ENCODE data around the gene TNFSF9.
"Not testable (repeated sequence)": the region's sequence is repeated elsewhere in the genome, so short reads cannot be mapped to it uniquely, and the experiment has no call there.

DNA sequence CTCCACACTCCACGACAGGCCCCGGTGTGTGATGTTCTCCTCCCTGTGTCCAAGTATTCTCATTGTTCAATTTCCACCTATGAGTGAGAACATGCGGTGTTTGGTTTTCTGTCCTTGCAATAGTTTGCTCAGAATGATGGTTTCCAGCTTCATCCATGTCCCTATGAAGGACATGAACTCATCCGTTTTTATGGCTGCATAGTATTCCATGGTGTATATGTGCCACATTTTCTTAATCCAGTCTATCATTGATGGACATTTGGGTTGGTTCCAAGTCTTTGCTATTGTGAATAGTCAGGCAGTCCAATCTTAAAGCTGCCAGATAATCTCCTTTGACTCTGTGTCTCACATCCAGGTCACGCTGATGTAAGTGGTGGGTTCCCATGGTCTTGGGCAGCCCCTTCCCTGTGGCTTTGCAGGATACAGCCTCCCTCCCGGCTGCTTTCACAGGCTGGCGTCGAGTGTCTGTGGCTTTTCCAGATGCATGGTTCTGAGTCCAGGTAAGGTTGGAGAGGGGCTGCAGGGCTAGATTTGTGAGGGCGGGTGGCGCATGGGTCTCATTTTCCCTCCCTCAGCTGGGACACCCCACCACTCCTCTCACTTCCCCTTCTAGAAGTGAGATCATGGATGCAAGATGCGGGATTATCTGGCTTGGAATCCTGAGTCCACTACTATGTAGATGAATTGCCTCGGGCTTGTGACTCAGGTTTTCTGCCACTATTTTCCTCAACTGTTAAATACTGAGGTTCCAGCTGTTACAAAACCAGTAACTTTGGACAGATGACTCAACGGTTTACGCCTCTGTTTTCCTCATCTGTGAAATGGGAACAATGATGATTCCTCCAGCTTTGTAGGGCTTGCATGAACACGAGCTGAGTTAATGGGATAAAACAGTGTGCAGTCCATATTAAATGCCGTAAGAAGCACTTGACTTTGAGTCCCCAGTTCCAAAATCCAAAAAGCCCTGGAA lies 52.0 kb downstream of the TNFSF9 start:
- TF ChIP-seq, protein P1, sequence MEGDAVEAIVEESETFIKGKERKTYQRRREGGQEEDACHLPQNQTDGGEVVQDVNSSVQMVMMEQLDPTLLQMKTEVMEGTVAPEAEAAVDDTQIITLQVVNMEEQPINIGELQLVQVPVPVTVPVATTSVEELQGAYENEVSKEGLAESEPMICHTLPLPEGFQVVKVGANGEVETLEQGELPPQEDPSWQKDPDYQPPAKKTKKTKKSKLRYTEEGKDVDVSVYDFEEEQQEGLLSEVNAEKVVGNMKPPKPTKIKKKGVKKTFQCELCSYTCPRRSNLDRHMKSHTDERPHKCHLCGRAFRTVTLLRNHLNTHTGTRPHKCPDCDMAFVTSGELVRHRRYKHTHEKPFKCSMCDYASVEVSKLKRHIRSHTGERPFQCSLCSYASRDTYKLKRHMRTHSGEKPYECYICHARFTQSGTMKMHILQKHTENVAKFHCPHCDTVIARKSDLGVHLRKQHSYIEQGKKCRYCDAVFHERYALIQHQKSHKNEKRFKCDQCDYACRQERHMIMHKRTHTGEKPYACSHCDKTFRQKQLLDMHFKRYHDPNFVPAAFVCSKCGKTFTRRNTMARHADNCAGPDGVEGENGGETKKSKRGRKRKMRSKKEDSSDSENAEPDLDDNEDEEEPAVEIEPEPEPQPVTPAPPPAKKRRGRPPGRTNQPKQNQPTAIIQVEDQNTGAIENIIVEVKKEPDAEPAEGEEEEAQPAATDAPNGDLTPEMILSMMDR (IDR thresholded peaks at IDR 0.05; ENCODE audit: low read depth, low read length, missing input control), result not testable (repeated sequence)
- TF ChIP-seq YY1, RAD21, HNF4G (IDR thresholded peaks at IDR 0.05): not testable (repeated sequence)
- TF ChIP-seq, protein P2, sequence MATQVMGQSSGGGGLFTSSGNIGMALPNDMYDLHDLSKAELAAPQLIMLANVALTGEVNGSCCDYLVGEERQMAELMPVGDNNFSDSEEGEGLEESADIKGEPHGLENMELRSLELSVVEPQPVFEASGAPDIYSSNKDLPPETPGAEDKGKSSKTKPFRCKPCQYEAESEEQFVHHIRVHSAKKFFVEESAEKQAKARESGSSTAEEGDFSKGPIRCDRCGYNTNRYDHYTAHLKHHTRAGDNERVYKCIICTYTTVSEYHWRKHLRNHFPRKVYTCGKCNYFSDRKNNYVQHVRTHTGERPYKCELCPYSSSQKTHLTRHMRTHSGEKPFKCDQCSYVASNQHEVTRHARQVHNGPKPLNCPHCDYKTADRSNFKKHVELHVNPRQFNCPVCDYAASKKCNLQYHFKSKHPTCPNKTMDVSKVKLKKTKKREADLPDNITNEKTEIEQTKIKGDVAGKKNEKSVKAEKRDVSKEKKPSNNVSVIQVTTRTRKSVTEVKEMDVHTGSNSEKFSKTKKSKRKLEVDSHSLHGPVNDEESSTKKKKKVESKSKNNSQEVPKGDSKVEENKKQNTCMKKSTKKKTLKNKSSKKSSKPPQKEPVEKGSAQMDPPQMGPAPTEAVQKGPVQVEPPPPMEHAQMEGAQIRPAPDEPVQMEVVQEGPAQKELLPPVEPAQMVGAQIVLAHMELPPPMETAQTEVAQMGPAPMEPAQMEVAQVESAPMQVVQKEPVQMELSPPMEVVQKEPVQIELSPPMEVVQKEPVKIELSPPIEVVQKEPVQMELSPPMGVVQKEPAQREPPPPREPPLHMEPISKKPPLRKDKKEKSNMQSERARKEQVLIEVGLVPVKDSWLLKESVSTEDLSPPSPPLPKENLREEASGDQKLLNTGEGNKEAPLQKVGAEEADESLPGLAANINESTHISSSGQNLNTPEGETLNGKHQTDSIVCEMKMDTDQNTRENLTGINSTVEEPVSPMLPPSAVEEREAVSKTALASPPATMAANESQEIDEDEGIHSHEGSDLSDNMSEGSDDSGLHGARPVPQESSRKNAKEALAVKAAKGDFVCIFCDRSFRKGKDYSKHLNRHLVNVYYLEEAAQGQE (IDR thresholded peaks at IDR 0.05), result not testable (repeated sequence)

Data from liver (tissue), 3 donors.